Measurements from ENCODE around the gene ST3GAL4. TPM values are rescaled to one million over a fixed set of nuclear protein-coding genes. Genes with fewer than 3 reads are reported as not detected.

Gene ST3GAL4
- polyA plus RNA-seq, 1 of the 3 experiments (the other 2 are of a cell fraction) = 32.0 TPM

DNA sequence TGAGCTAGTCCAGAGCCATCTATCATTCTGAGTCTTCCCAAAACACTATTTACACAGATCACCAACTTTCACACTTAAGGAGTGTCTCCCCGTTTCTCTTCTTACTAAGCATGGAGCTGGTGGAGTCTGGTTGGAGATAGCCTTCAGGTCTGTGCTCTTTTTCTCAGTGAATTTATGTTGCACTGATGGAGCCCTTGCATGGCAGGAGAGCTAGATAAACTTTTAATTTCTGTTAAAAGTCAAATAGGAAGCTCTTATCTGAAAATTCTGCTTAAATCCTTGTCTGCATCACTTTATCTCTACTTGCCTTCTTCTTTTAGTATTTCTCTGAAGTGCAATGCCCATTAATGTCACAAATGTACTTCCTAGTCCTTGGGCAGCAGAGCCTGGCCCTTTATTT lies 63.4 kb downstream of the ST3GAL4 start (continued):
- TF ChIP-seq, protein P1, sequence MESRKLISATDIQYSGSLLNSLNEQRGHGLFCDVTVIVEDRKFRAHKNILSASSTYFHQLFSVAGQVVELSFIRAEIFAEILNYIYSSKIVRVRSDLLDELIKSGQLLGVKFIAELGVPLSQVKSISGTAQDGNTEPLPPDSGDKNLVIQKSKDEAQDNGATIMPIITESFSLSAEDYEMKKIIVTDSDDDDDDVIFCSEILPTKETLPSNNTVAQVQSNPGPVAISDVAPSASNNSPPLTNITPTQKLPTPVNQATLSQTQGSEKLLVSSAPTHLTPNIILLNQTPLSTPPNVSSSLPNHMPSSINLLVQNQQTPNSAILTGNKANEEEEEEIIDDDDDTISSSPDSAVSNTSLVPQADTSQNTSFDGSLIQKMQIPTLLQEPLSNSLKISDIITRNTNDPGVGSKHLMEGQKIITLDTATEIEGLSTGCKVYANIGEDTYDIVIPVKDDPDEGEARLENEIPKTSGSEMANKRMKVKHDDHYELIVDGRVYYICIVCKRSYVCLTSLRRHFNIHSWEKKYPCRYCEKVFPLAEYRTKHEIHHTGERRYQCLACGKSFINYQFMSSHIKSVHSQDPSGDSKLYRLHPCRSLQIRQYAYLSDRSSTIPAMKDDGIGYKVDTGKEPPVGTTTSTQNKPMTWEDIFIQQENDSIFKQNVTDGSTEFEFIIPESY (IDR thresholded peaks at IDR 0.05; ENCODE audit: borderline replicate concordance, low read depth) = no peak
- TF ChIP-seq NRF1 (IDR thresholded peaks at IDR 0.05; ENCODE audit: low read depth, low read length) = no peak
- no peak for TF ChIP-seq YY1 (IDR thresholded peaks at IDR 0.05; ENCODE audit: low read depth)
- no peak for TF ChIP-seq TCF12 (IDR thresholded peaks at IDR 0.05)
- TF ChIP-seq RAD21 (IDR thresholded peaks at IDR 0.05; ENCODE audit: low read length) = no peak
- no peak for TF ChIP-seq MXI1 (IDR thresholded peaks at IDR 0.05; ENCODE audit: low read depth, low read length)
- no peak for TF ChIP-seq SMC3 (IDR thresholded peaks at IDR 0.05; ENCODE audit: low read depth, low read length)
- no peak for TF ChIP-seq RFX5 (IDR thresholded peaks at IDR 0.05; ENCODE audit: low read length)
- TF ChIP-seq NFIC (IDR thresholded peaks at IDR 0.05; ENCODE audit: borderline replicate concordance) = no peak
- no peak for TF ChIP-seq CHD2 (IDR thresholded peaks at IDR 0.05; ENCODE audit: low read length, partially characterized antibody)

DNA sequence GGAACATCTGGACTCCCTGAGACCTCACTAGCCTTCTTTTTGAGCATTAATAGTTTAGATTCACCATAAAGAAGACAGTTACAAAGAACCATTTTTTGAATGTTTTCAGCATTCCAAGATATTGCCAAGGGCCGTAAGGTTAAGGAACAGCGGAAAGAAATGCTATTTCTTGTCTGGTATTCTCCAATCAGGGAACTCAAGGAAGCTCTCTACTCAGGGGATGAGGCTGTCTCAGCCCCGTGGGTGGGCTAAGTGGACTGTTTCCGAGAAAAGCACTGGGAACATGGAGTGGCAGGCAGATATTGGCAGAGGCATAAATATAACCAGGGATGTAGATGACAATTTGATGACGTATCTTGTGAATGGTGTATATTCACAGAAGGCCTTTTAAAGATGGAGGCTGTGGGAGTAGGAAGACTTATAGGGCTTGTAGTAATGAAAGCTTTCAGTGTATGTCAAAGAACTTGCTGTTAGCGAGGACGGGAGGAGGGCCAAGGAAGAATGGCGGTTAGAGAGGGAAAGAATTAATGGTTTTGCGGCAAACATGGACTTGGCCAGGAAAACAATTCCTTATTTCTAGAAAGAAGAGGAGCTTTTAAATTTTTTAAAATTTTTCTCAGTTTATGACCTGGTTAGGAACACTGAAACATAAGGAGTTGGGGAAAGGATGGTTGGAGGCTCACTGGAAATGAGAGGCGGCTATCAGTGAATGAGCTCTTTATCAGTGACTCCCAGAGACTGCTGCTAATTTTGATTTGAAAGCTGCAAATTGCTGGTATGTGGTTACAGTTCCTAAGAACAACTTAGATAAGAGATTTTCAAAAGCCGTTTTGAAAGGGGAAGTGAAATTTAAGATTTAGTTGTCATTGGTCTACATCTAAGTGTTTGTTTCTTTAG lies 64.6 kb downstream of the ST3GAL4 start:
- ChIA-PET CTCF (interaction anchor here (1.1 to 3.2 kb wide), 5 partner anchors 13 to 570 kb away, joined by 3 to 14 read pairs (median 6); no protein-coding TSS in a partner anchor), POLR2A (no interaction called here)
- Histone ChIP-seq H3K9me2 (no peaks in the 10 kb centered on the region), H3K4me2 (no peak overlapping the region), H3K9me3 (no peaks in the 10 kb centered on the region), H2AFZ (ENCODE audit: low read depth) (no peak overlapping the region), H3F3A (replicated peaks; ENCODE audit: insufficient read depth) (no peaks in the 10 kb centered on the region), H3K27me3 (ENCODE audit: insufficient read depth) (no peaks in the 10 kb centered on the region), H3K27ac (ENCODE audit: low read depth in 2 of 2, low read length in 1 of 2) (no peak overlapping the region), H3K4me1 (ENCODE audit: control insufficient read depth in 1 of 2, insufficient read depth in 2 of 2, low read depth in 1 of 2, low read length in 1 of 2) (peaks cover 0 to 3% of the 10 kb centered on the region in 2 experiments; a peak in 1 of 4 replicates), H4K20me1 (ENCODE audit: insufficient read depth) (no peaks in the 10 kb centered on the region), H3K9ac (no peak overlapping the region), H3K4me3 (ENCODE audit: low read depth in 2 of 2, low read length in 1 of 2) (no peak overlapping the region), H3K36me3 (replicated peaks in 1 of 2; ENCODE audit: control insufficient read depth in 1 of 2, insufficient read depth in 2 of 2, low read length in 1 of 2) (peaks cover 0 to 2% of the 10 kb centered on the region in 2 experiments), H3K79me2 (ENCODE audit: insufficient read depth) (no peaks in the 10 kb centered on the region)
- TF ChIP-seq TAF1 (IDR thresholded peaks at IDR 0.05; ENCODE audit: borderline replicate concordance, low read depth, low read length) = no peak
- TF ChIP-seq RCOR1 (IDR thresholded peaks at IDR 0.05; ENCODE audit: low read length) = no peak
- no peak for TF ChIP-seq RFX5 (IDR thresholded peaks at IDR 0.05; ENCODE audit: low read length)
- TF ChIP-seq RAD21 (IDR thresholded peaks at IDR 0.05; ENCODE audit: low read length) = no peak
- TF ChIP-seq MXI1 (IDR thresholded peaks at IDR 0.05; ENCODE audit: low read depth, low read length) = no peak
- TF ChIP-seq MEF2A (IDR thresholded peaks at IDR 0.05; ENCODE audit: borderline replicate concordance, low read depth) = no peak
- TF ChIP-seq, protein P2, sequence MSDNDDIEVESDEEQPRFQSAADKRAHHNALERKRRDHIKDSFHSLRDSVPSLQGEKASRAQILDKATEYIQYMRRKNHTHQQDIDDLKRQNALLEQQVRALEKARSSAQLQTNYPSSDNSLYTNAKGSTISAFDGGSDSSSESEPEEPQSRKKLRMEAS (IDR thresholded peaks at IDR 0.05; ENCODE audit: low read depth) = no peak
- TF ChIP-seq NRF1 (IDR thresholded peaks at IDR 0.05; ENCODE audit: low read depth, low read length) = no peak
- no peak for TF ChIP-seq CHD2 (IDR thresholded peaks at IDR 0.05; ENCODE audit: low read length, partially characterized antibody)
- no peak for TF ChIP-seq SIN3A (IDR thresholded peaks at IDR 0.05; ENCODE audit: borderline replicate concordance, low read depth, low read length)
- no peak for TF ChIP-seq GATA2 (CRISPR knock-in tag; IDR thresholded peaks at IDR 0.05)
- no peak for TF ChIP-seq FOXJ3 (CRISPR knock-in tag; IDR thresholded peaks at IDR 0.05)
- TF ChIP-seq, protein P1 (IDR thresholded peaks at IDR 0.05; ENCODE audit: borderline replicate concordance, low read depth) = no peak
- TF ChIP-seq TCF12 (IDR thresholded peaks at IDR 0.05) = no peak
- TF ChIP-seq RXRA (IDR thresholded peaks at IDR 0.05; ENCODE audit: borderline replicate concordance, low read depth) = no peak
- 95% methylated on average over 11 of the region's 11 CpGs for WGBS (ENCODE audit: low lambda C conversion rate)
- DNase-seq = no peak
